Spleen (tissue), 11 donors: Measurements from ENCODE around the gene IRX2. TPM values are rescaled to one million over a fixed set of nuclear protein-coding genes. Genes with fewer than 3 reads are reported as not detected.

Experiments used
- DNase-seq: peaks from one replicate; pipeline ENCODE4 v3.0.0-alpha.2; 2020
- H3K27ac ChIP-seq, 8 donors: fragments of 200-600 bp; sonication (generic) in 7 of 8; 1 replicate in 4 of 8; 2 replicates in 4 of 8; pipeline versions ENCODE4 v1.5.0 to v1.8.0; 2016 to 2021; ENCODE audit warnings: inconsistent platforms in 4 of 8, mild to moderate bottlenecking in 4 of 8, moderate library complexity in 1 of 8
- H3K27me3 ChIP-seq, 7 donors: fragments of 200-600 bp; sonication (generic) in 6 of 7; replicated peaks in 1 of 7; 1 replicate in 4 of 7; 2 replicates in 3 of 7; pipeline versions ENCODE4 v1.5.0 to v1.8.0; 2016 to 2021; ENCODE audit warnings: inconsistent platforms in 3 of 7, mild to moderate bottlenecking in 1 of 7
- H3K36me3 ChIP-seq, 6 donors: fragments of 200-600 bp; sonication (generic) in 5 of 6; 1 replicate in 4 of 6; 2 replicates in 2 of 6; pipeline versions ENCODE4 v1.5.0 to v1.8.0; 2016 to 2021; ENCODE audit warnings: inconsistent platforms in 2 of 6
- H3K4me1 ChIP-seq, 6 donors: fragments of 200-600 bp; sonication (generic) in 5 of 6; 1 replicate in 3 of 6; 2 replicates in 3 of 6; pipeline versions ENCODE4 v1.5.0 to v1.8.0; 2016 to 2021; ENCODE audit warnings: inconsistent platforms in 3 of 6
- H3K4me3 ChIP-seq, 8 donors: fragments of 200-600 bp; sonication (generic) in 7 of 8; 1 replicate in 4 of 8; 2 replicates in 4 of 8; pipeline versions ENCODE4 v1.5.0 to v1.8.0; 2016 to 2021; ENCODE audit warnings: inconsistent platforms in 4 of 8, mild to moderate bottlenecking in 4 of 8, moderate library complexity in 2 of 8
- H3K9me3 ChIP-seq, 8 donors: fragments of 200-600 bp; sonication (generic) in 7 of 8; 1 replicate in 4 of 8; 2 replicates in 4 of 8; pipeline versions ENCODE4 v1.5.0 to v1.8.0; 2016 to 2021; ENCODE audit warnings: inconsistent platforms in 4 of 8
- CTCF ChIP-seq, 11 experiments: fragments of 200-600 bp in 7 of 11; fragments of 450-650 bp in 4 of 11; sonication (generic) in 4 of 11; IDR thresholded peaks in 8 of 11; conservative IDR thresholded peaks in 3 of 11; 1 replicate in 7 of 11; 2 replicates in 4 of 11; pipeline versions ENCODE4 v1.4.0 to v1.8.0; 2016 to 2021; ENCODE audit warnings: antibody characterized with exemption in 11 of 11, inconsistent platforms in 4 of 11, mild to moderate bottlenecking in 1 of 11
- POLR2A ChIP-seq, 3 donors: fragments of 450-650 bp; IDR thresholded peaks; one replicate each; pipeline ENCODE4 v1.5.1; 2017; ENCODE audit warnings: antibody characterized with exemption in 3 of 3, mild to moderate bottlenecking in 1 of 3
- POLR2AphosphoS5 ChIP-seq, 3 donors: sonication (generic); formaldehyde crosslinking; IDR thresholded peaks; one replicate each; pipeline ENCODE4 v1.5.1; 2017; ENCODE audit warnings: antibody characterized with exemption in 3 of 3
- WGBS, 5 donors: extraction: QIAGEN DNeasy Blood & Tissue Kit in 3 of 5; methylation state at CpG; one replicate each; pipeline versions ENCODE4 v1.1.5 to v1.1.7; 2013 to 2018; 5-methylcytosine and 5-hydroxymethylcytosine counted together
- intact Hi-C: fragments of 100-400 bp; cut with DNase I; formaldehyde crosslinking; loops from one replicate; pipeline ENCODE4 v1.15.0; 2023; ENCODE audit warnings: low total_unique reads
- polyA plus RNA-seq, 3 donors: library from polyadenylated mRNA; stranded (reverse); fragments of 200-250 nt; gene quantifications; one replicate each; pipeline ENCODE4 v1.2.1, GENCODE V29; 2013
- total RNA-seq, 7 donors: library from RNA; depleted of rRNA in 3 of 7; stranded (reverse); fragments of >200 nt in 3 of 7; fragmentation: NEBNext Ultra II Directional in 4 of 7; extraction: Animal tissue kit (Norgen Biotek cat#: 25700) in 4 of 7; gene quantifications; one replicate each; pipeline versions ENCODE4 v1.1.0 to v1.2.1, GENCODE V29; 2016 to 2021
- donor health status: healthy with polysubstance abuse.
- donor health status: DM: no; HTN: no; CAD: no; lungs with moderate emphysema.
- donor health status: DM: no; HTN: no; CAD: no.
- donor health status: Bipolar disorder and iron deficiency.
- donor health status: healthy.
- donor health status: DM: no; HTN: no; CAD: no.
- donor health status: DM: yes; HTN: yes; CAD: no.

The IRX2 gene
- total and polyA plus RNA-seq, 10 donors: 0.03 to 0.26 (median 0.13) TPM; not detected in 7

- DNase-seq: no peak
- Histone ChIP-seq H3K4me3 (no peak overlapping the region), H3K27me3 (peaks cover 6 to 80% (median 46%) of the 10 kb centered on the region in 7 donors), H3K9me3 (peaks cover 0 to 5% (median 0%) of the 10 kb centered on the region in 8 donors), H3K4me1 (peaks cover 0 to 23% (median 13%) of the 10 kb centered on the region in 6 donors), H3K27ac (no peak overlapping the region), H3K36me3 (no peaks in the 10 kb centered on the region)
- intact Hi-C loops: no loop called here
- no peak for TF ChIP-seq CTCF (IDR thresholded peaks at IDR 0.05 in 8 of 11, conservative IDR thresholded peaks at IDR 0.05 in 3 of 11)
- TF ChIP-seq POLR2AphosphoS5 (IDR thresholded peaks at IDR 0.05): no peak
- TF ChIP-seq POLR2A (IDR thresholded peaks at IDR 0.05): no peak
- WGBS, 5 donors: 81 to 89% (median 85%) methylated on average over 8 of the region's 8 CpGs
These were observed 14.6 kb downstream of the IRX2 start for GRCh38 chr5:2736872-2737271.

GRCh38 chr5:2735996-2736395 is 15.5 kb downstream of the IRX2 start:
- H3K27ac ChIP-seq: no peak overlapping the region
- no peak overlapping the region for H3K4me3 ChIP-seq
- intact Hi-C loops: no loop called here
- no peaks in the 10 kb centered on the region for H3K36me3 ChIP-seq
- 50 to 70% (median 60%) methylated on average over 3 of the region's 3 CpGs for WGBS, 5 donors
- peaks cover 0 to 5% (median 0%) of the 10 kb centered on the region in 8 donors for H3K9me3 ChIP-seq
- no peak for TF ChIP-seq CTCF (IDR thresholded peaks at IDR 0.05 in 8 of 11, conservative IDR thresholded peaks at IDR 0.05 in 3 of 11)
- TF ChIP-seq POLR2A (IDR thresholded peaks at IDR 0.05): no peak
- no peak for TF ChIP-seq POLR2AphosphoS5 (IDR thresholded peaks at IDR 0.05)
- no peak for DNase-seq
- peaks cover 6 to 78% (median 37%) of the 10 kb centered on the region in 7 donors for H3K27me3 ChIP-seq
- H3K4me1 ChIP-seq: peaks cover 0 to 23% (median 13%) of the 10 kb centered on the region in 6 donors

GRCh38 chr5:2732850-2733249 is 18.6 kb downstream of the IRX2 start:
- H3K27me3 ChIP-seq: peaks cover 0 to 68% (median 6%) of the 10 kb centered on the region in 7 donors
- 58 to 80% (median 64%) methylated on average over 3 of the region's 3 CpGs for WGBS, 5 donors
- TF ChIP-seq CTCF (IDR thresholded peaks at IDR 0.05 in 8 of 11, conservative IDR thresholded peaks at IDR 0.05 in 3 of 11): no peak
- TF ChIP-seq POLR2AphosphoS5 (IDR thresholded peaks at IDR 0.05): no peak
- no peak for TF ChIP-seq POLR2A (IDR thresholded peaks at IDR 0.05)
- H3K4me3 ChIP-seq: no peak overlapping the region
- no peak for DNase-seq
- no peaks in the 10 kb centered on the region for H3K36me3 ChIP-seq
- no peak overlapping the region for H3K27ac ChIP-seq
- no peaks in the 10 kb centered on the region for H3K4me1 ChIP-seq
- H3K9me3 ChIP-seq: peaks cover 0 to 5% (median 0%) of the 10 kb centered on the region in 8 donors
- intact Hi-C loops: no loop called here

- H3K4me1 ChIP-seq: no peaks in the 10 kb centered on the region
- intact Hi-C loops: no loop called here
- no peak for DNase-seq
- peaks cover 0 to 5% (median 0%) of the 10 kb centered on the region in 8 donors for H3K9me3 ChIP-seq
- peaks cover 0 to 68% (median 0%) of the 10 kb centered on the region in 7 donors for H3K27me3 ChIP-seq
- no peak overlapping the region for H3K4me3 ChIP-seq
- no peaks in the 10 kb centered on the region for H3K36me3 ChIP-seq
- no peak for TF ChIP-seq POLR2A (IDR thresholded peaks at IDR 0.05)
- TF ChIP-seq CTCF (IDR thresholded peaks at IDR 0.05 in 8 of 11, conservative IDR thresholded peaks at IDR 0.05 in 3 of 11): no peak
- TF ChIP-seq POLR2AphosphoS5 (IDR thresholded peaks at IDR 0.05): no peak
- WGBS, 5 donors: 58 to 72% (median 68%) methylated on average over 4 of the region's 4 CpGs
- no peak overlapping the region for H3K27ac ChIP-seq
These were observed 19.5 kb downstream of the IRX2 start for GRCh38 chr5:2732004-2732403.
